NT2/D1 (cell line): ENCODE data around the gene POLR3H.

ENCODE experiments used
- YY1 ChIP-seq: IDR thresholded peaks from 2 replicates; pipeline ENCODE4 v1.6.1; 2011; ENCODE audit not compliant: insufficient read length, insufficient read depth
- ZNF274 ChIP-seq: IDR thresholded peaks from 2 replicates; pipeline ENCODE4 v1.6.1; 2011; ENCODE audit warnings: mild to moderate bottlenecking, low read depth, low read length

DNA sequence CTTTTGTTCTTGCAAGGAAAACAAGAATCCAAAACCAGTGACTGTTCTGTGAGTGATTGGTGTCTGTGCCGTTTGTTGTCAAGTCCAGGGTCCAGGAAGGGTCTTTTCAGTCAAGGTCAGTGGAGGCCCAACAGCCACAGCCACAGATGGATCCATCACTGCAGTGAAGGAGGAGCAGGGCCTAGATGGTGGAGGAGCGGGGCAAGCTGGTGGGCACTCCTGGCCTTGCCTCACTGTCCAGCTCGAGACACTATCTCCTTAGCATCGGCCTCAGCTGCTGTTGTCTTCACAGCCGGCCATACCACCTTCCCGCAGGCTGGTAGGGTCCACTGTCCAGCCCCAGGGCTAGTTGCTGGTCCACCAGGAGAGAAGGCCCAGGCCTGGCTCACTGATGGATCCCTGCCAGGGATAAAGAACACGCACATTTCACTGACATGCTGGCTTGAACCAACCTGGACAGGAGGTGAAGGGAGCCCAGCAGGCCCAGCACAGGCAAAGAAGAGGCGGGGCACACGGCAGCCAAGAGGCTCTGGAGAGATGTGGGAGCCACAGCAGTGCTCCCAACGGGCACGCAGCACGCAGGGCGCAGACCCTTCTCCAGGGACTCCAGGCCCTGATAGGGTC lies 15.2 kb downstream of the POLR3H start:
- TF ChIP-seq ZNF274: no peak
- no peak for TF ChIP-seq YY1
